HuH-7 (cell line): ENCODE measurements around the gene INO80.
A peak's percentile ranks its signal among the peaks of the same experiment; 100 is the strongest.

Experiments
- DNase-seq: peaks from one replicate; pipeline ENCODE4 v3.0.0; 2011; ENCODE audit warnings: low spot score

Gene INO80

GRCh38 chr15:41001524-41002214, 114.4 kb downstream of the INO80 start:
- peak; percentile 21 for DNase-seq

- DNase-seq = no peak
These were observed 116.9 kb downstream of the INO80 start for GRCh38 chr15:40999190-40999589.

- DNase-seq = no peak
These were observed 120.4 kb downstream of the INO80 start for GRCh38 chr15:40995656-40996055.

GRCh38 chr15:40992825-40993224, 123.3 kb downstream of the INO80 start:
- DNase-seq = no peak

- DNase-seq = no peak
These were observed 123.8 kb downstream of the INO80 start for GRCh38 chr15:40992241-40992741.

- no peak for DNase-seq
These were observed 124.7 kb downstream of the INO80 start for GRCh38 chr15:40991355-40991754.

- no peak for DNase-seq
These were observed 125.3 kb downstream of the INO80 start for GRCh38 chr15:40990789-40991188.

GRCh38 chr15:40990080-40990479, 126.0 kb downstream of the INO80 start:
- no peak for DNase-seq

- DNase-seq = no peak
These were observed 127.9 kb downstream of the INO80 start for GRCh38 chr15:40988156-40988555.

GRCh38 chr15:40986820-40987219, 129.3 kb downstream of the INO80 start:
- DNase-seq = no peak

GRCh38 chr15:40985541-40986330, 130.3 kb downstream of the INO80 start:
- no peak for DNase-seq

- no peak for DNase-seq
These were observed 131.1 kb downstream of the INO80 start for GRCh38 chr15:40984964-40985363.

- no peak for DNase-seq
These were observed 131.7 kb downstream of the INO80 start for GRCh38 chr15:40984406-40984805.

GRCh38 chr15:40982855-40983254, 133.2 kb downstream of the INO80 start:
- no peak for DNase-seq

GRCh38 chr15:40981186-40981585, 134.9 kb downstream of the INO80 start:
- no peak for DNase-seq

- no peak for DNase-seq
These were observed 137.5 kb downstream of the INO80 start for GRCh38 chr15:40978562-40978961.

GRCh38 chr15:40978141-40978540, 137.9 kb downstream of the INO80 start:
- no peak for DNase-seq

- no peak for DNase-seq
These were observed 139.3 kb downstream of the INO80 start for GRCh38 chr15:40976819-40977218.

GRCh38 chr15:40974879-40975278, 141.2 kb downstream of the INO80 start:
- DNase-seq = no peak

- DNase-seq = no peak
These were observed 146.7 kb downstream of the INO80 start for GRCh38 chr15:40969363-40969762.

- no peak for DNase-seq
These were observed 147.6 kb downstream of the INO80 start for GRCh38 chr15:40968290-40969085.

- DNase-seq = no peak
These were observed 151.4 kb downstream of the INO80 start for GRCh38 chr15:40964634-40965033.

- DNase-seq = no peak
These were observed 152.1 kb downstream of the INO80 start for GRCh38 chr15:40964006-40964405.
